GM23248 (cell line): ENCODE data around the gene CAMK1D. TPM values are rescaled to one million over a fixed set of nuclear protein-coding genes. Genes with fewer than 3 reads are reported as not detected.
"Not testable (repeated sequence)": the region's sequence is repeated elsewhere in the genome, so short reads cannot be mapped to it uniquely, and the experiment has no call there.

ENCODE experiments used
- DNase-seq: peaks from one replicate; pipeline ENCODE4 v3.0.0-alpha.2; 2015
- H2AFZ ChIP-seq: fragments of 200-600 bp; sonication (generic); 2 replicates; pipeline ENCODE4 v1.6.1; 2016; ENCODE audit warnings: antibody characterized with exemption
- H3F3A ChIP-seq: fragments of 200-600 bp; sonication (generic); 2 replicates; pipeline ENCODE4 v1.6.1; 2016; ENCODE audit warnings: mild to moderate bottlenecking, antibody characterized with exemption, mixed run types; ENCODE audit not compliant: insufficient read depth
- H3K27ac ChIP-seq: fragments of 200-600 bp; sonication (generic); 2 replicates; pipeline ENCODE4 v1.5.1; 2016; ENCODE audit warnings: mild to moderate bottlenecking
- H3K27me3 ChIP-seq: fragments of 200-600 bp; sonication (generic); replicated peaks from 2 replicates; pipeline ENCODE4 v1.6.1; 2016; ENCODE audit warnings: mild to moderate bottlenecking; ENCODE audit not compliant: insufficient read depth
- H3K36me3 ChIP-seq: fragments of 200-600 bp; sonication (generic); 2 replicates; pipeline ENCODE4 v1.6.1; 2016; ENCODE audit warnings: low read depth, mild to moderate bottlenecking
- H3K4me1 ChIP-seq: fragments of 200-600 bp; sonication (generic); 2 replicates; pipeline ENCODE4 v1.6.1; 2016; ENCODE audit warnings: mild to moderate bottlenecking; ENCODE audit not compliant: insufficient read depth
- H3K4me2 ChIP-seq: fragments of 200-600 bp; sonication (generic); one replicate; pipeline ENCODE4 v1.6.1; 2016; ENCODE audit warnings: mild to moderate bottlenecking; ENCODE audit not compliant: unreplicated experiment
- H3K4me3 ChIP-seq: fragments of 200-600 bp; sonication (generic); 2 replicates; pipeline ENCODE4 v1.5.1; 2016; ENCODE audit warnings: mild to moderate bottlenecking
- H3K79me2 ChIP-seq: fragments of 200-600 bp; sonication (generic); 2 replicates; pipeline ENCODE4 v1.6.1; 2016; ENCODE audit warnings: mild to moderate bottlenecking; ENCODE audit not compliant: insufficient read depth
- H3K9ac ChIP-seq: fragments of 200-600 bp; sonication (generic); 2 replicates; pipeline ENCODE4 v1.6.1; 2016; ENCODE audit warnings: mild to moderate bottlenecking
- H3K9me2 ChIP-seq: fragments of 200-600 bp; sonication (generic); 2 replicates; pipeline ENCODE4 v1.6.1; 2016; ENCODE audit warnings: mixed run types, mild to moderate bottlenecking, moderate library complexity; ENCODE audit not compliant: insufficient read depth
- H3K9me3 ChIP-seq: fragments of 200-600 bp; sonication (generic); one replicate; pipeline ENCODE4 v1.6.1; 2017; ENCODE audit warnings: low read depth
- H4K20me1 ChIP-seq: fragments of 200-600 bp; sonication (generic); 2 replicates; pipeline ENCODE4 v1.6.0; 2016; ENCODE audit not compliant: insufficient read depth
- EZH2 ChIP-seq: fragments of 200-600 bp; sonication (generic); IDR thresholded peaks from 2 replicates; pipeline ENCODE4 v1.6.1; 2018; ENCODE audit warnings: antibody characterized with exemption, mild to moderate bottlenecking; ENCODE audit not compliant: insufficient read depth, poor library complexity, severe bottlenecking
- EZH2phosphoT487 ChIP-seq: fragments of 200-600 bp; sonication (generic); IDR thresholded peaks from 2 replicates; pipeline ENCODE4 v1.6.1; 2018; ENCODE audit warnings: antibody characterized with exemption, moderate library complexity, mild to moderate bottlenecking, low read depth; ENCODE audit not compliant: insufficient read depth
- WGBS, 2 experiments: methylation state at CpG; one replicate each; pipeline ENCODE4 v1.1.6; 2015 to 2017; ENCODE audit warnings: low lambda C conversion rate in 2 of 2, low coverage in 1 of 2; ENCODE audit errors: missing lambda C conversion rate in 2 of 2; 5-methylcytosine and 5-hydroxymethylcytosine counted together
- in situ Hi-C: fragments of 300-500 bp; cut with MboI; formaldehyde crosslinking; loops from 2 replicates; pipeline ENCODE4 v1.15.0; 2020
- polyA plus RNA-seq: library from polyadenylated mRNA; unstranded; fragments of >200 nt; fragmentation: Nextera tagmentation; extraction: Ambion mirVana; gene quantifications from 2 replicates; pipeline ENCODE4 v1.2.1, GENCODE V29; 2016
- total RNA-seq: library from RNA; depleted of rRNA; stranded (reverse); fragments of >200 nt; shearing (Covaris generic); gene quantifications from 2 replicates; pipeline ENCODE4 v1.2.3, GENCODE V29; 2014

The CAMK1D gene
- total and polyA plus RNA-seq, 2 experiments from 2014 or later = 0.22 to 0.55 TPM

DNA sequence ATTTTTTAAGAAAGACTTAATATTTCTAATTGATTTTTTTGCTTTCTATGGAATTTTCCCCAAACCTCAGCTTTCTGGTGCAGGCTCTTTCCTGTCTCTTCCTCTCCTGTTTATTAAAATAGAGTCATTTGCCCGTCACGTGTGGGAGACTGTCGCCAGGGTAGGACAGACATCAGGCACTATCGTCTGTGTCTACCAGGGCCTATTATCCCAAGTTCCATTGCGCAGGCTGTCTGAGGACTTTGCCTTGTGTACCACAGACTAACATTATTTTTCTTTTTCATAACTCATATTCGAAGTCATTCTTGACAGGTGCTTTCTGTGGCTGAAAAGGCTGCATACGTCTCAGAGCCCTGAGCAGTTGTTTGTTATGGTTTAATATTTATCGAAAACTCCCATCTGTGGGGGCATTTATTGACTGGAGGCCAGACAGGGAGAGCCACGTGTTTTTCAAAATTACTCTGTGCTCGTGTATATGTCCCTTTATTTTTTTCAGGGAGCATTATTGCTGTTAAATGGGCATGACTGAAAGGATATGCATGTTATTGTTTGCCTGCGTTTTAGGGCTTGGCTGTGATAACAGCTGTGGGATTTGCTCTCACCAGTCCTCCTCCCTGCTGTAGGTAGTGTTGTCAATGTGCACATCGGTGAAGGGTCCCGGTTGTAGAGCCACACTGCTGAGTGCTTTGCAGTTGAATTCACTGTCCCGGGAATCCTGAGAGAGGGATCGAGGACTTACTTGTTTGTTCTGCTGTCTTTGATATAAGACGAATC is 89.8 kb downstream of the CAMK1D start:
- no peaks in the 10 kb centered on the region for H3F3A ChIP-seq
- H3K9me3 ChIP-seq = no peaks in the 10 kb centered on the region
- 78% methylated on average over 16 of the region's 16 CpGs for WGBS, 2 experiments
- H4K20me1 ChIP-seq = no peaks in the 10 kb centered on the region
- no peak overlapping the region for H3K9ac ChIP-seq
- no peak overlapping the region for H3K27ac ChIP-seq
- peaks cover 11% of the 10 kb centered on the region; the same call in 1 of the 2 replicates for H3K27me3 ChIP-seq
- in situ Hi-C loops = no loop called here
- no peak overlapping the region for H2AFZ ChIP-seq
- TF ChIP-seq EZH2 (no peak), EZH2phosphoT487 (no peak)
- no peaks in the 10 kb centered on the region for H3K9me2 ChIP-seq
- no peaks in the 10 kb centered on the region for H3K79me2 ChIP-seq
- no peak for DNase-seq
- no peak overlapping the region for H3K4me2 ChIP-seq
- no peaks in the 10 kb centered on the region for H3K4me1 ChIP-seq
- no peak overlapping the region for H3K4me3 ChIP-seq
- H3K36me3 ChIP-seq = no peaks in the 10 kb centered on the region

- H4K20me1 ChIP-seq, H3K9me2 ChIP-seq, H3K79me2 ChIP-seq, H3K36me3 ChIP-seq, H3K4me3 ChIP-seq, H3K9me3 ChIP-seq, H3K4me2 ChIP-seq, H2AFZ ChIP-seq, H3K9ac ChIP-seq, DNase-seq, H3K4me1 ChIP-seq, in situ Hi-C loops, H3K27ac ChIP-seq, H3F3A ChIP-seq: not testable (repeated sequence)
- 70 to 77% methylated on average over 6 of the region's 6 CpGs for WGBS, 2 experiments
- H3K27me3 ChIP-seq = peaks cover 12% of the 10 kb centered on the region; the same call in 1 of the 2 replicates
Observed at GRCh38 chr10:12439767-12440166, 90.4 kb downstream of the CAMK1D start.

- 87 to 88% methylated on average over 8 of the region's 8 CpGs for WGBS, 2 experiments
- Histone ChIP-seq H3K36me3 (no peaks in the 10 kb centered on the region), H3K4me3 (no peak overlapping the region), H3K4me1 (no peaks in the 10 kb centered on the region), H3K9me3 (no peaks in the 10 kb centered on the region), H3K79me2 (no peaks in the 10 kb centered on the region), H3K27ac (no peak overlapping the region), H3K9ac (no peak overlapping the region), H3F3A (no peaks in the 10 kb centered on the region), H3K9me2 (no peaks in the 10 kb centered on the region), H3K27me3 (peaks cover 12% of the 10 kb centered on the region; the same call in 1 of the 2 replicates), H4K20me1 (no peaks in the 10 kb centered on the region), H2AFZ (no peak overlapping the region), H3K4me2 (no peak overlapping the region)
- no peak for TF ChIP-seq EZH2phosphoT487
- no peak for TF ChIP-seq EZH2
- DNase-seq = no peak
- in situ Hi-C loops = no loop called here
Observed at GRCh38 chr10:12443026-12443425, 93.7 kb downstream of the CAMK1D start.

GRCh38 chr10:12444981-12445700 is 95.8 kb downstream of the CAMK1D start:
- Histone ChIP-seq H4K20me1 (no peaks in the 10 kb centered on the region), H3K4me2 (no peak overlapping the region), H2AFZ (no peak overlapping the region), H3K9me3 (no peaks in the 10 kb centered on the region), H3K36me3 (no peaks in the 10 kb centered on the region), H3K27ac (no peak overlapping the region), H3K79me2 (no peaks in the 10 kb centered on the region), H3K27me3 (peaks cover 12% of the 10 kb centered on the region; the same call in 1 of the 2 replicates), H3K4me3 (no peak overlapping the region), H3K4me1 (peaks cover 6% of the 10 kb centered on the region; the same call in 1 of the 2 replicates), H3K9ac (no peak overlapping the region), H3F3A (peaks cover 3% of the 10 kb centered on the region; the same call in 1 of the 2 replicates), H3K9me2 (no peaks in the 10 kb centered on the region)
- in situ Hi-C loops = no loop called here
- WGBS, 2 experiments = 53 to 65% methylated on average over 6 of the region's 6 CpGs
- TF ChIP-seq EZH2phosphoT487 = no peak
- no peak for TF ChIP-seq EZH2
- no peak for DNase-seq
